WTC11 (cell line): ENCODE results near the gene TREML2. TPM values are rescaled to one million over a fixed set of nuclear protein-coding genes. Genes with fewer than 3 reads are reported as not detected.
A peak's percentile ranks its signal among the peaks of the same experiment; 100 is the strongest.

Experiments used
- ATAC-seq: fragments of 200-7000 bp; cut with Tn5 transposase; 2 replicates; pipeline ENCODE4 v1.10.0; 2021; ENCODE audit warnings: mild to moderate bottlenecking, moderate library complexity
- CTCF ChIA-PET: fragments of 300-600 bp; sonication (Branson Sonifier 250); formaldehyde crosslinking; loops from one replicate; lab custom pipeline; 2021; ENCODE audit warnings: antibody characterized with exemption; lab: Charles Lee
- POLR2A ChIA-PET: fragments of 350-600 bp; sonication (Branson Sonifier 250); formaldehyde crosslinking; loops from one replicate; lab custom pipeline; 2021; ENCODE audit warnings: antibody characterized with exemption; lab: Charles Lee
- DNase-seq: peaks from one replicate; pipeline ENCODE4 v3.0.0; 2021; ENCODE audit warnings: low spot score
- H3K27ac Mint-ChIP-seq: 2 replicates; pipeline ENCODE4 v1.8.0; 2021; ENCODE audit warnings: mixed read lengths
- H3K27me3 Mint-ChIP-seq: 2 replicates; pipeline ENCODE4 v1.8.0; 2021; ENCODE audit warnings: low read depth, mild to moderate bottlenecking, moderate library complexity, mixed read lengths
- H3K36me3 Mint-ChIP-seq: 2 replicates; pipeline ENCODE4 v1.8.0; 2021; ENCODE audit warnings: mixed read lengths
- H3K4me1 Mint-ChIP-seq: 2 replicates; pipeline ENCODE4 v1.8.0; 2022; ENCODE audit warnings: mixed read lengths
- H3K4me3 Mint-ChIP-seq: 2 replicates; pipeline ENCODE4 v1.8.0; 2021; ENCODE audit warnings: mild to moderate bottlenecking, moderate library complexity, mixed read lengths
- H3K9me3 Mint-ChIP-seq: 2 replicates; pipeline ENCODE4 v1.8.0; 2021; ENCODE audit warnings: mixed read lengths
- CREB1 ChIP-seq: sonication (generic); formaldehyde crosslinking; IDR thresholded peaks from 2 replicates; pipeline ENCODE4 v1.8.0; 2023; ENCODE audit warnings: mild to moderate bottlenecking, missing genetic modification reagents
- EMX1 ChIP-seq: fragments of 250-450 bp; sonication (Bioruptor Pico); IDR thresholded peaks from 2 replicates; pipeline ENCODE4 v1.8.0; 2021; ENCODE audit warnings: mild to moderate bottlenecking
- ETV6 ChIP-seq: sonication (generic); formaldehyde crosslinking; IDR thresholded peaks from 2 replicates; pipeline ENCODE4 v1.8.1; 2022; ENCODE audit warnings: mild to moderate bottlenecking, missing genetic modification reagents
- IRF2 ChIP-seq: sonication (generic); formaldehyde crosslinking; IDR thresholded peaks from 2 replicates; pipeline ENCODE4 v1.8.0; 2022; ENCODE audit warnings: low read depth, missing genetic modification reagents, borderline replicate concordance
- MXD4 ChIP-seq: fragments of 250-450 bp; sonication (Bioruptor Pico); IDR thresholded peaks from 2 replicates; pipeline ENCODE4 v1.8.0; 2021; ENCODE audit warnings: mild to moderate bottlenecking, moderate library complexity, borderline replicate concordance
- NFE2L1 ChIP-seq: sonication (generic); formaldehyde crosslinking; IDR thresholded peaks from 2 replicates; pipeline ENCODE4 v1.8.1; 2023; ENCODE audit warnings: missing genetic modification reagents
- NFYB ChIP-seq: sonication (generic); formaldehyde crosslinking; conservative IDR thresholded peaks from 2 replicates; pipeline ENCODE4 v1.8.0; 2022; ENCODE audit warnings: low read depth, missing genetic modification reagents
- RORB ChIP-seq: fragments of 250-450 bp; sonication (Bioruptor Pico); IDR thresholded peaks from 2 replicates; pipeline ENCODE4 v1.9.0; 2021; ENCODE audit warnings: mild to moderate bottlenecking
- SMAD3 ChIP-seq: sonication (generic); formaldehyde crosslinking; IDR thresholded peaks from 2 replicates; pipeline ENCODE4 v1.8.0; 2022; ENCODE audit warnings: missing genetic modification reagents, mild to moderate bottlenecking, borderline replicate concordance
- SMAD4 ChIP-seq: sonication (generic); formaldehyde crosslinking; IDR thresholded peaks from 2 replicates; pipeline ENCODE4 v1.8.0; 2022; ENCODE audit warnings: mild to moderate bottlenecking, missing genetic modification reagents
- total RNA-seq: library from RNA; stranded (reverse); gene quantifications from 3 replicates; pipeline ENCODE4 v1.2.3, GENCODE V29; 2021
- TF ChIP-seq, protein P1 (sequence below): sonication (generic); formaldehyde crosslinking; IDR thresholded peaks from 2 replicates; pipeline ENCODE4 v1.8.1; 2023; ENCODE audit warnings: mild to moderate bottlenecking, missing genetic modification reagents
- TF ChIP-seq, protein P2 (sequence below): fragments of 250-450 bp; sonication (Bioruptor Pico); IDR thresholded peaks from 2 replicates; pipeline ENCODE4 v2.1.2; 2022; ENCODE audit warnings: mild to moderate bottlenecking, moderate library complexity
- TF ChIP-seq, protein P3 (sequence below): sonication (generic); formaldehyde crosslinking; IDR thresholded peaks from 2 replicates; pipeline ENCODE4 v1.8.0; 2023; ENCODE audit warnings: missing genetic modification reagents, mild to moderate bottlenecking, borderline replicate concordance
- TF ChIP-seq, protein P4 (sequence below): sonication (generic); formaldehyde crosslinking; IDR thresholded peaks from 2 replicates; pipeline ENCODE4 v1.8.1; 2022; ENCODE audit warnings: mild to moderate bottlenecking, missing genetic modification reagents, moderate library complexity, borderline replicate concordance
- TF ChIP-seq, protein P5 (sequence below): sonication (generic); formaldehyde crosslinking; conservative IDR thresholded peaks from 2 replicates; pipeline ENCODE4 v1.8.1; 2023; ENCODE audit warnings: mild to moderate bottlenecking, low read depth, missing genetic modification reagents, moderate library complexity
- TF ChIP-seq, protein P6 (sequence below): sonication (generic); formaldehyde crosslinking; IDR thresholded peaks from 2 replicates; pipeline ENCODE4 v1.8.1; 2022; ENCODE audit warnings: mild to moderate bottlenecking, moderate library complexity, missing genetic modification reagents
- TF ChIP-seq, protein P7 (sequence below): fragments of 250-450 bp; sonication (Bioruptor Pico); IDR thresholded peaks from 2 replicates; pipeline ENCODE4 v1.8.0; 2021; ENCODE audit warnings: mild to moderate bottlenecking

The TREML2 gene
- total RNA-seq, 1 experiment from 2014 or later = 0.15 TPM

DNA sequence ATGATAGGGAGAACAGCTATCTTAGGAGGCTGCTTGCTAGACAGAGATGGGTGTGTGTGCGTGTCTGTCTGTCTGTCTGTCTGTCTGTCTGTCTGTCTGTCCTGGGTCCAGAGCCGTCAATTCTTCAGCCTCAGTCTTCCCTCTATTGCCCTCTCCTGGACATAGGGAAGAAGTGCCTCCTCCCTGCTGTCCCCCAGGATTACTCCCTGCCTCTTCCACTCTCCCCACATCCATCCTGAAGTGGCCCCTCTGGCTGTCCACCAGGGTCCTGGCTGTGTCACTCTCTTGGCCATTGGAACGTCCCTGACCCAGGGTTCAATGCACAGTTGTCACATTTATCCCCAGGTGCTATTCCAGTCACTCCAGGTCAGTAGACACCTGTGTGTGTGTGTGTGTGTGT, 10.2 kb downstream of the TREML2 start:
- no peak for TF ChIP-seq ETV6 (CRISPR knock-in tag)
- no peak for TF ChIP-seq MXD4 (CRISPR knock-in tag)
- TF ChIP-seq, protein P1, sequence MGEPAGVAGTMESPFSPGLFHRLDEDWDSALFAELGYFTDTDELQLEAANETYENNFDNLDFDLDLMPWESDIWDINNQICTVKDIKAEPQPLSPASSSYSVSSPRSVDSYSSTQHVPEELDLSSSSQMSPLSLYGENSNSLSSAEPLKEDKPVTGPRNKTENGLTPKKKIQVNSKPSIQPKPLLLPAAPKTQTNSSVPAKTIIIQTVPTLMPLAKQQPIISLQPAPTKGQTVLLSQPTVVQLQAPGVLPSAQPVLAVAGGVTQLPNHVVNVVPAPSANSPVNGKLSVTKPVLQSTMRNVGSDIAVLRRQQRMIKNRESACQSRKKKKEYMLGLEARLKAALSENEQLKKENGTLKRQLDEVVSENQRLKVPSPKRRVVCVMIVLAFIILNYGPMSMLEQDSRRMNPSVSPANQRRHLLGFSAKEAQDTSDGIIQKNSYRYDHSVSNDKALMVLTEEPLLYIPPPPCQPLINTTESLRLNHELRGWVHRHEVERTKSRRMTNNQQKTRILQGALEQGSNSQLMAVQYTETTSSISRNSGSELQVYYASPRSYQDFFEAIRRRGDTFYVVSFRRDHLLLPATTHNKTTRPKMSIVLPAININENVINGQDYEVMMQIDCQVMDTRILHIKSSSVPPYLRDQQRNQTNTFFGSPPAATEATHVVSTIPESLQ (CRISPR knock-in tag) = no peak
- TF ChIP-seq NFE2L1 (CRISPR knock-in tag) = no peak
- TF ChIP-seq, protein P2, sequence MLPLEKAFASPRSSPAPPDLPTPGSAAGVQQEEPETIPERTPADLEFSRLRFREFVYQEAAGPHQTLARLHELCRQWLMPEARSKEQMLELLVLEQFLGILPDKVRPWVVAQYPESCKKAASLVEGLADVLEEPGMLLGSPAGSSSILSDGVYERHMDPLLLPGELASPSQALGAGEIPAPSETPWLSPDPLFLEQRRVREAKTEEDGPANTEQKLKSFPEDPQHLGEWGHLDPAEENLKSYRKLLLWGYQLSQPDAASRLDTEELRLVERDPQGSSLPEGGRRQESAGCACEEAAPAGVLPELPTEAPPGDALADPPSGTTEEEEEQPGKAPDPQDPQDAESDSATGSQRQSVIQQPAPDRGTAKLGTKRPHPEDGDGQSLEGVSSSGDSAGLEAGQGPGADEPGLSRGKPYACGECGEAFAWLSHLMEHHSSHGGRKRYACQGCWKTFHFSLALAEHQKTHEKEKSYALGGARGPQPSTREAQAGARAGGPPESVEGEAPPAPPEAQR (CRISPR knock-in tag) = no peak
- TF ChIP-seq, protein P3, sequence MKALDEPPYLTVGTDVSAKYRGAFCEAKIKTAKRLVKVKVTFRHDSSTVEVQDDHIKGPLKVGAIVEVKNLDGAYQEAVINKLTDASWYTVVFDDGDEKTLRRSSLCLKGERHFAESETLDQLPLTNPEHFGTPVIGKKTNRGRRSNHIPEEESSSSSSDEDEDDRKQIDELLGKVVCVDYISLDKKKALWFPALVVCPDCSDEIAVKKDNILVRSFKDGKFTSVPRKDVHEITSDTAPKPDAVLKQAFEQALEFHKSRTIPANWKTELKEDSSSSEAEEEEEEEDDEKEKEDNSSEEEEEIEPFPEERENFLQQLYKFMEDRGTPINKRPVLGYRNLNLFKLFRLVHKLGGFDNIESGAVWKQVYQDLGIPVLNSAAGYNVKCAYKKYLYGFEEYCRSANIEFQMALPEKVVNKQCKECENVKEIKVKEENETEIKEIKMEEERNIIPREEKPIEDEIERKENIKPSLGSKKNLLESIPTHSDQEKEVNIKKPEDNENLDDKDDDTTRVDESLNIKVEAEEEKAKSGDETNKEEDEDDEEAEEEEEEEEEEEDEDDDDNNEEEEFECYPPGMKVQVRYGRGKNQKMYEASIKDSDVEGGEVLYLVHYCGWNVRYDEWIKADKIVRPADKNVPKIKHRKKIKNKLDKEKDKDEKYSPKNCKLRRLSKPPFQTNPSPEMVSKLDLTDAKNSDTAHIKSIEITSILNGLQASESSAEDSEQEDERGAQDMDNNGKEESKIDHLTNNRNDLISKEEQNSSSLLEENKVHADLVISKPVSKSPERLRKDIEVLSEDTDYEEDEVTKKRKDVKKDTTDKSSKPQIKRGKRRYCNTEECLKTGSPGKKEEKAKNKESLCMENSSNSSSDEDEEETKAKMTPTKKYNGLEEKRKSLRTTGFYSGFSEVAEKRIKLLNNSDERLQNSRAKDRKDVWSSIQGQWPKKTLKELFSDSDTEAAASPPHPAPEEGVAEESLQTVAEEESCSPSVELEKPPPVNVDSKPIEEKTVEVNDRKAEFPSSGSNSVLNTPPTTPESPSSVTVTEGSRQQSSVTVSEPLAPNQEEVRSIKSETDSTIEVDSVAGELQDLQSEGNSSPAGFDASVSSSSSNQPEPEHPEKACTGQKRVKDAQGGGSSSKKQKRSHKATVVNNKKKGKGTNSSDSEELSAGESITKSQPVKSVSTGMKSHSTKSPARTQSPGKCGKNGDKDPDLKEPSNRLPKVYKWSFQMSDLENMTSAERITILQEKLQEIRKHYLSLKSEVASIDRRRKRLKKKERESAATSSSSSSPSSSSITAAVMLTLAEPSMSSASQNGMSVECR (CRISPR knock-in tag) = no peak
- TF ChIP-seq, protein P4, sequence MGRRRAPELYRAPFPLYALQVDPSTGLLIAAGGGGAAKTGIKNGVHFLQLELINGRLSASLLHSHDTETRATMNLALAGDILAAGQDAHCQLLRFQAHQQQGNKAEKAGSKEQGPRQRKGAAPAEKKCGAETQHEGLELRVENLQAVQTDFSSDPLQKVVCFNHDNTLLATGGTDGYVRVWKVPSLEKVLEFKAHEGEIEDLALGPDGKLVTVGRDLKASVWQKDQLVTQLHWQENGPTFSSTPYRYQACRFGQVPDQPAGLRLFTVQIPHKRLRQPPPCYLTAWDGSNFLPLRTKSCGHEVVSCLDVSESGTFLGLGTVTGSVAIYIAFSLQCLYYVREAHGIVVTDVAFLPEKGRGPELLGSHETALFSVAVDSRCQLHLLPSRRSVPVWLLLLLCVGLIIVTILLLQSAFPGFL = no peak
- no peak for TF ChIP-seq NFYB
- TF ChIP-seq, protein P5, sequence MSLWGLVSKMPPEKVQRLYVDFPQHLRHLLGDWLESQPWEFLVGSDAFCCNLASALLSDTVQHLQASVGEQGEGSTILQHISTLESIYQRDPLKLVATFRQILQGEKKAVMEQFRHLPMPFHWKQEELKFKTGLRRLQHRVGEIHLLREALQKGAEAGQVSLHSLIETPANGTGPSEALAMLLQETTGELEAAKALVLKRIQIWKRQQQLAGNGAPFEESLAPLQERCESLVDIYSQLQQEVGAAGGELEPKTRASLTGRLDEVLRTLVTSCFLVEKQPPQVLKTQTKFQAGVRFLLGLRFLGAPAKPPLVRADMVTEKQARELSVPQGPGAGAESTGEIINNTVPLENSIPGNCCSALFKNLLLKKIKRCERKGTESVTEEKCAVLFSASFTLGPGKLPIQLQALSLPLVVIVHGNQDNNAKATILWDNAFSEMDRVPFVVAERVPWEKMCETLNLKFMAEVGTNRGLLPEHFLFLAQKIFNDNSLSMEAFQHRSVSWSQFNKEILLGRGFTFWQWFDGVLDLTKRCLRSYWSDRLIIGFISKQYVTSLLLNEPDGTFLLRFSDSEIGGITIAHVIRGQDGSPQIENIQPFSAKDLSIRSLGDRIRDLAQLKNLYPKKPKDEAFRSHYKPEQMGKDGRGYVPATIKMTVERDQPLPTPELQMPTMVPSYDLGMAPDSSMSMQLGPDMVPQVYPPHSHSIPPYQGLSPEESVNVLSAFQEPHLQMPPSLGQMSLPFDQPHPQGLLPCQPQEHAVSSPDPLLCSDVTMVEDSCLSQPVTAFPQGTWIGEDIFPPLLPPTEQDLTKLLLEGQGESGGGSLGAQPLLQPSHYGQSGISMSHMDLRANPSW = no peak
- no peak for TF ChIP-seq IRF2
- TF ChIP-seq SMAD3 (CRISPR knock-in tag) = no peak
- TF ChIP-seq SMAD4 (CRISPR knock-in tag) = no peak
- no peak for TF ChIP-seq EMX1 (CRISPR knock-in tag)
- TF ChIP-seq, protein P6, sequence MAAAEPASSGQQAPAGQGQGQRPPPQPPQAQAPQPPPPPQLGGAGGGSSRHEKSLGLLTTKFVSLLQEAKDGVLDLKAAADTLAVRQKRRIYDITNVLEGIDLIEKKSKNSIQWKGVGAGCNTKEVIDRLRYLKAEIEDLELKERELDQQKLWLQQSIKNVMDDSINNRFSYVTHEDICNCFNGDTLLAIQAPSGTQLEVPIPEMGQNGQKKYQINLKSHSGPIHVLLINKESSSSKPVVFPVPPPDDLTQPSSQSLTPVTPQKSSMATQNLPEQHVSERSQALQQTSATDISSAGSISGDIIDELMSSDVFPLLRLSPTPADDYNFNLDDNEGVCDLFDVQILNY (CRISPR knock-in tag) = no peak
- TF ChIP-seq, protein P7, sequence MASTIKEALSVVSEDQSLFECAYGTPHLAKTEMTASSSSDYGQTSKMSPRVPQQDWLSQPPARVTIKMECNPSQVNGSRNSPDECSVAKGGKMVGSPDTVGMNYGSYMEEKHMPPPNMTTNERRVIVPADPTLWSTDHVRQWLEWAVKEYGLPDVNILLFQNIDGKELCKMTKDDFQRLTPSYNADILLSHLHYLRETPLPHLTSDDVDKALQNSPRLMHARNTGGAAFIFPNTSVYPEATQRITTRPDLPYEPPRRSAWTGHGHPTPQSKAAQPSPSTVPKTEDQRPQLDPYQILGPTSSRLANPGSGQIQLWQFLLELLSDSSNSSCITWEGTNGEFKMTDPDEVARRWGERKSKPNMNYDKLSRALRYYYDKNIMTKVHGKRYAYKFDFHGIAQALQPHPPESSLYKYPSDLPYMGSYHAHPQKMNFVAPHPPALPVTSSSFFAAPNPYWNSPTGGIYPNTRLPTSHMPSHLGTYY (CRISPR knock-in tag) = no peak
- no peak for TF ChIP-seq RORB (CRISPR knock-in tag)
- TF ChIP-seq CREB1 (CRISPR knock-in tag) = no peak
- no peak for DNase-seq
- Mint-ChIP-seq H3K4me3 (no peak overlapping the region), H3K27ac (no peak overlapping the region), H3K9me3 (peaks cover 18% of the 10 kb centered on the region), H3K36me3 (peaks cover 18% of the 10 kb centered on the region), H3K4me1 (no peaks in the 10 kb centered on the region), H3K27me3 (peaks cover 5% of the 10 kb centered on the region)
- CTCF ChIA-PET = interaction anchor here (1.1 to 2.1 kb wide), 7 partner anchors 9 to 155 kb away, joined by 3 to 25 read pairs (median 5); partner anchors contain the start of gene TREML2
- POLR2A ChIA-PET = no interaction called here
- ATAC-seq = peak; percentile 13; the same call in 1 of the 2 replicates
